ENCODE measurements around the gene TOGARAM2. TPM values are rescaled to one million over a fixed set of nuclear protein-coding genes. Genes with fewer than 3 reads are reported as not detected.

Gene TOGARAM2
- total RNA-seq, 1 donor from 2014 or later = 0.23 TPM

GRCh38 chr2:28982381-28982950 is 1.4 kb downstream of the TOGARAM2 start:
- DNase-seq (ENCODE audit: low spot score) = no peak
- no peak overlapping the region for H3K27ac Mint-ChIP-seq (ENCODE audit: unreplicated experiment)

GRCh38 chr2:28986429-28986828 is 5.3 kb downstream of the TOGARAM2 start:
- DNase-seq (ENCODE audit: low spot score) = no peak
- Mint-ChIP-seq H3K9me3 (ENCODE audit: unreplicated experiment) (no peaks in the 10 kb centered on the region), H3K36me3 (ENCODE audit: low read depth, unreplicated experiment) (peaks cover 2% of the 10 kb centered on the region), H3K4me1 (ENCODE audit: unreplicated experiment) (peaks cover 6% of the 10 kb centered on the region), H3K27me3 (ENCODE audit: unreplicated experiment) (peaks cover 8% of the 10 kb centered on the region), H3K4me3 (ENCODE audit: unreplicated experiment) (no peak overlapping the region), H3K27ac (ENCODE audit: unreplicated experiment) (no peak overlapping the region)
- no peak for TF ChIP-seq CTCF (IDR thresholded peaks at IDR 0.05; ENCODE audit: unreplicated experiment)

More at GRCh38 chr2:28982381-28982950, 1.4 kb downstream of the TOGARAM2 start:
- Mint-ChIP-seq H3K9me3 (ENCODE audit: unreplicated experiment) (no peaks in the 10 kb centered on the region), H3K4me1 (ENCODE audit: unreplicated experiment) (peaks cover 6% of the 10 kb centered on the region), H3K4me3 (ENCODE audit: unreplicated experiment) (no peak overlapping the region), H3K27me3 (ENCODE audit: unreplicated experiment) (peaks cover 6% of the 10 kb centered on the region), H3K36me3 (ENCODE audit: low read depth, unreplicated experiment) (peaks cover 2% of the 10 kb centered on the region)
- TF ChIP-seq CTCF (IDR thresholded peaks at IDR 0.05; ENCODE audit: unreplicated experiment) = no peak

GRCh38 chr2:28989973-28990372 is 8.9 kb downstream of the TOGARAM2 start:
- Mint-ChIP-seq H3K27me3 (ENCODE audit: unreplicated experiment) (peaks cover 9% of the 10 kb centered on the region), H3K4me1 (ENCODE audit: unreplicated experiment) (peaks cover 6% of the 10 kb centered on the region), H3K9me3 (ENCODE audit: unreplicated experiment) (no peaks in the 10 kb centered on the region), H3K27ac (ENCODE audit: unreplicated experiment) (no peak overlapping the region), H3K4me3 (ENCODE audit: unreplicated experiment) (no peak overlapping the region), H3K36me3 (ENCODE audit: low read depth, unreplicated experiment) (peaks cover 2% of the 10 kb centered on the region)
- no peak for DNase-seq (ENCODE audit: low spot score)
- TF ChIP-seq CTCF (IDR thresholded peaks at IDR 0.05; ENCODE audit: unreplicated experiment) = no peak

GRCh38 chr2:28990445-28990844 is 9.3 kb downstream of the TOGARAM2 start:
- Mint-ChIP-seq H3K27ac (ENCODE audit: unreplicated experiment) (no peak overlapping the region), H3K4me3 (ENCODE audit: unreplicated experiment) (no peak overlapping the region), H3K27me3 (ENCODE audit: unreplicated experiment) (peaks cover 10% of the 10 kb centered on the region), H3K4me1 (ENCODE audit: unreplicated experiment) (peaks cover 6% of the 10 kb centered on the region), H3K36me3 (ENCODE audit: low read depth, unreplicated experiment) (peaks cover 2% of the 10 kb centered on the region), H3K9me3 (ENCODE audit: unreplicated experiment) (no peaks in the 10 kb centered on the region)
- TF ChIP-seq CTCF (IDR thresholded peaks at IDR 0.05; ENCODE audit: unreplicated experiment) = no peak
- DNase-seq (ENCODE audit: low spot score) = no peak

DNA sequence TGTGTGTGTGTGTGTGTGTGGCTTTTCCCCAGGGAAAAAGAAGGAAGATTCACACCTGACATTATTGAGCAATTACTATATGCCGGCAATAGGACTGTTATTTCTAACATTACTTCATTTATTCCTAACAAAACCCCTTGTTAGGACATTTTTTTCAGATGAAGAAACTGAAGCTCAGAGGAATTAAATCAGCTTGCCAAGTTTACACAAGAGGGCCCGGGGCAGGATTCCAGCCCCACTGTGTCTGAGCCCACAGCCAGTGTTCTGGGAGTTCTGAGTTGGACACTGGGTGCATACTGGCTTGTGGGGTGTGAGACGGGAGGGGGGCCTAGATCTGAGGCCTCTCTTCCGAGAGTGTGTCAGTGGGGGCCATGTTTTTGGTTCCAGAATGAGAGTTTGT is 9.9 kb downstream of the TOGARAM2 start:
- no peaks in the 10 kb centered on the region for H3K9me3 Mint-ChIP-seq (ENCODE audit: unreplicated experiment)
- no peak overlapping the region for H3K27ac Mint-ChIP-seq (ENCODE audit: unreplicated experiment)
- peaks cover 9% of the 10 kb centered on the region for H3K27me3 Mint-ChIP-seq (ENCODE audit: unreplicated experiment)
- H3K4me1 Mint-ChIP-seq (ENCODE audit: unreplicated experiment) = peaks cover 6% of the 10 kb centered on the region
- H3K4me3 Mint-ChIP-seq (ENCODE audit: unreplicated experiment) = no peak overlapping the region
- H3K36me3 Mint-ChIP-seq (ENCODE audit: low read depth, unreplicated experiment) = peaks cover 2% of the 10 kb centered on the region
- no peak for TF ChIP-seq CTCF (IDR thresholded peaks at IDR 0.05; ENCODE audit: unreplicated experiment)
- no peak for DNase-seq (ENCODE audit: low spot score)
